Left ventricle myocardium inferior (tissue), 1 donor: ENCODE measurements around the gene HTRA3. TPM values are rescaled to one million over a fixed set of nuclear protein-coding genes. Genes with fewer than 3 reads are reported as not detected.

ENCODE experiments used
- DNase-seq: peaks from one replicate; pipeline ENCODE4 v3.0.0-alpha.2; 2020
- H3K27ac ChIP-seq: fragments of 200-600 bp; replicated peaks from 2 replicates; pipeline ENCODE4 v1.8.0; 2021
- H3K27me3 ChIP-seq: fragments of 200-600 bp; 2 replicates; pipeline ENCODE4 v1.8.0; 2021; ENCODE audit warnings: low read depth
- H3K36me3 ChIP-seq: fragments of 200-600 bp; 2 replicates; pipeline ENCODE4 v1.8.0; 2021
- H3K4me1 ChIP-seq: fragments of 200-600 bp; 2 replicates; pipeline ENCODE4 v1.8.0; 2021
- H3K4me3 ChIP-seq: fragments of 200-600 bp; 2 replicates; pipeline ENCODE4 v1.8.0; 2021; ENCODE audit warnings: mild to moderate bottlenecking, moderate library complexity
- H3K9me3 ChIP-seq: fragments of 200-600 bp; replicated peaks from 2 replicates; pipeline ENCODE4 v1.8.0; 2021
- CTCF ChIP-seq: fragments of 200-600 bp; IDR thresholded peaks from 2 replicates; pipeline ENCODE4 v1.8.0; 2021; ENCODE audit warnings: antibody characterized with exemption, mild to moderate bottlenecking, borderline replicate concordance
- intact Hi-C: fragments of 100-400 bp; cut with micrococcal nuclease; formaldehyde crosslinking; loops from one replicate; pipeline ENCODE4 v1.11.0; 2022
- total RNA-seq: library from RNA; stranded (reverse); fragmentation: NEBNext Ultra II Directional; extraction: Animal tissue kit (Norgen Biotek cat#: 25700); gene quantifications from one replicate; pipeline ENCODE4 v1.2.1, GENCODE V29; 2021
- donor health status: DM: no; HTN: yes; CAD: no; lungs with severe emphysema.

Gene HTRA3
- total RNA-seq, 1 donor from 2014 or later = 119 TPM

GRCh38 chr4:8228319-8229250, 41.0 kb upstream of the HTRA3 start:
- Histone ChIP-seq H3K27me3 (no peaks in the 10 kb centered on the region), H3K9me3 (no peaks in the 10 kb centered on the region), H3K27ac (peak overlapping the region; percentile 45), H3K36me3 (peaks cover 13% of the 10 kb centered on the region), H3K4me1 (peaks cover 18% of the 10 kb centered on the region), H3K4me3 (no peak overlapping the region)
- TF ChIP-seq CTCF = no peak
- DNase-seq = peak; percentile 70
- intact Hi-C loops = no loop called here

DNA sequence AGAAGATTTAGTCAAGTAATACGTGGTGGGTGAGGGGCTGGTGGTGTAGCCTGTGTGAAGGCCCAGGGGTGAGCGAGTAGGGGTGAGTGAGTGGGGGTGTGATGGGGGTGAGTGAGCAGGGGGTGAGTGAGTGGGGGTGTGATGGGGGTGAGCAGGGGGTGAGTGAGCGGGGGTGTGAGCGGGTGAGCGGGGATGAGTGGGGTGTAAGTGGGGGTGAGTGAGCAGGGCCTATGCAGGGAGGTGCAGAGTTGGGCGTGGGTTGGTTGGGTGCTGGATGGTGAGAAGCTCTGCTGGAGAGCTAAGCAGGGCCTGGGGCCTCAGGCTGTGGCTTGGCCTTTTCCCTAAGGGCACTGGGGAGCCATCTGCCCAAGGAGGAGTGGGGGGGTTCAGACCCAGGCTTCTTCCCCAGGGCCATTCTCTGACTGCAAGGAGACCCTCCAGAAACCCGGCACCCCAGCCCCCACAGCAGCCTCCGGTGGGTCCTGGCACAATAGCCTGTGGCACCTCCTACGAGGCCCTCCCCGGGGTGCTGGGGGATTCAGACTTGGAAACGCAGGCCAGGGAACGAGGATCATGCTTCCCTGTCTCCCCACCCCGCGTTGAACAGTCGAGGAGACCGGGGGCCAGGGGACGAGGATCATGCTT, 40.1 kb upstream of the HTRA3 start:
- Histone ChIP-seq H3K27me3 (no peaks in the 10 kb centered on the region), H3K36me3 (peaks cover 21% of the 10 kb centered on the region), H3K9me3 (no peaks in the 10 kb centered on the region), H3K27ac (no peak overlapping the region), H3K4me1 (peaks cover 18% of the 10 kb centered on the region), H3K4me3 (no peak overlapping the region)
- no peak for DNase-seq
- intact Hi-C loops = no loop called here
- TF ChIP-seq CTCF = no peak

- Histone ChIP-seq H3K4me1 (peaks cover 18% of the 10 kb centered on the region), H3K27me3 (no peaks in the 10 kb centered on the region), H3K9me3 (no peaks in the 10 kb centered on the region), H3K27ac (no peak overlapping the region), H3K4me3 (no peak overlapping the region), H3K36me3 (peaks cover 24% of the 10 kb centered on the region)
- no peak for TF ChIP-seq CTCF
- DNase-seq = no peak
- intact Hi-C loops = no loop called here
Observed at GRCh38 chr4:8230033-8230432, 39.5 kb upstream of the HTRA3 start.

GRCh38 chr4:8230891-8231290, 38.7 kb upstream of the HTRA3 start:
- intact Hi-C loops = no loop called here
- TF ChIP-seq CTCF = no peak
- Histone ChIP-seq H3K4me3 (no peak overlapping the region), H3K27me3 (no peaks in the 10 kb centered on the region), H3K9me3 (no peaks in the 10 kb centered on the region), H3K27ac (no peak overlapping the region), H3K4me1 (peaks cover 15% of the 10 kb centered on the region), H3K36me3 (peaks cover 32% of the 10 kb centered on the region)
- DNase-seq = no peak

DNA sequence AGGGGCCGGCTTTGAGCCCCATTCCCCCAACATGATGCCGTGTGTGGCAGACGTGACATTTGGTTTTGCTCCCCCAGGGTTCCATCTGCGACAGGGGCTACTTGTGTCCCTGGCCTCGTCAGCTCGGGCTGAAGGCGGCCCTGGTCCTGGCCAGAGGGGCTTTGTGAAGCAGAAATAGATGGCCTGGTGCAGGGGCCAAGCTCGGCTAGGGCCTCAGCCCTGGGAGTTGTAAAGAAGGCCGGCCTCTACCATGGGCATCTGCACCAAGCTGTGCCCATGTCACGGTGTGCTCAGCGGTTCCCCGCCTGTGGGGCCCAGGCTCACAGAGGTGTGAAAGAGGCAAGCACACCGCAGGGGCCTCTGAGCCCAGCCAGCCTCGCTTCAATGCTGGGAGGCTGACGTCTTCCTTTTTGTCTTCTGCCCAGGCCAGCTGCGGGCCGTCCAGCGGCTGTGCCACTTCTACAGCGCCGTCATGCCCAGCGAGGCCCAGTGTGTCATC, 38.0 kb upstream of the HTRA3 start:
- no peaks in the 10 kb centered on the region for H3K9me3 ChIP-seq
- no peak overlapping the region for H3K27ac ChIP-seq
- DNase-seq = no peak
- intact Hi-C loops = no loop called here
- peaks cover 13% of the 10 kb centered on the region for H3K4me1 ChIP-seq
- H3K27me3 ChIP-seq = no peaks in the 10 kb centered on the region
- peaks cover 39% of the 10 kb centered on the region for H3K36me3 ChIP-seq
- no peak for TF ChIP-seq CTCF
- no peak overlapping the region for H3K4me3 ChIP-seq
